SH-SY5Y (cell line): ENCODE results near the gene TMEM183A.

ENCODE experiments used
- GATA2 ChIP-seq: IDR thresholded peaks from 2 replicates; pipeline ENCODE4 v1.6.1; 2011; ENCODE audit warnings: mild to moderate bottlenecking, low read depth, low read length
- GATA3 ChIP-seq: IDR thresholded peaks from 2 replicates; pipeline ENCODE4 v1.6.1; 2011; ENCODE audit warnings: low read depth, mild to moderate bottlenecking, low read length, moderate library complexity

TMEM183A gene

GRCh38 chr1:203055161-203055799, 48.1 kb downstream of the TMEM183A start:
- TF ChIP-seq GATA3 (no peak), GATA2 (no peak)

DNA sequence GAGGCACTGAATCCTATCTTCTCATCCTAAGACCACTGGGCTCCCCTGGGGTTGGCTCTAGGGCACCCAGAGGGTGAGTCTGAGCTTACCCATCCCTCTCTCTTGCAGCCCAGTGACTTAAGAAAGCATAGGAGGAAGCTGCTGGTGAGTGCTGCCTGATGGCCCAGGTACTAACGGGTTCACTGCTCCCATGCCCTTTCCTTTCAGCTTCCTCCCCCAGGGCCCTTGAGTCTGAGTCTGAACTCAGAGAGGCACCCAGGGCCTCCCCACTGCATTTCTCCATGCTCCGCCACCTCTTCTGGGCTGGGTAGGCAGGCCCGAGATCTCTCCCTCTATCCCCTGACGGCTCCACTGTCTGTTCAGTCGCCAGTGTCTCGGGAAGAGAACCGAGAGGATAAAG, 48.8 kb downstream of the TMEM183A start:
- TF ChIP-seq GATA2 (no peak), GATA3 (no peak)

GRCh38 chr1:203056516-203056915, 49.3 kb downstream of the TMEM183A start:
- no peak for TF ChIP-seq GATA3
- TF ChIP-seq GATA2, result no peak

DNA sequence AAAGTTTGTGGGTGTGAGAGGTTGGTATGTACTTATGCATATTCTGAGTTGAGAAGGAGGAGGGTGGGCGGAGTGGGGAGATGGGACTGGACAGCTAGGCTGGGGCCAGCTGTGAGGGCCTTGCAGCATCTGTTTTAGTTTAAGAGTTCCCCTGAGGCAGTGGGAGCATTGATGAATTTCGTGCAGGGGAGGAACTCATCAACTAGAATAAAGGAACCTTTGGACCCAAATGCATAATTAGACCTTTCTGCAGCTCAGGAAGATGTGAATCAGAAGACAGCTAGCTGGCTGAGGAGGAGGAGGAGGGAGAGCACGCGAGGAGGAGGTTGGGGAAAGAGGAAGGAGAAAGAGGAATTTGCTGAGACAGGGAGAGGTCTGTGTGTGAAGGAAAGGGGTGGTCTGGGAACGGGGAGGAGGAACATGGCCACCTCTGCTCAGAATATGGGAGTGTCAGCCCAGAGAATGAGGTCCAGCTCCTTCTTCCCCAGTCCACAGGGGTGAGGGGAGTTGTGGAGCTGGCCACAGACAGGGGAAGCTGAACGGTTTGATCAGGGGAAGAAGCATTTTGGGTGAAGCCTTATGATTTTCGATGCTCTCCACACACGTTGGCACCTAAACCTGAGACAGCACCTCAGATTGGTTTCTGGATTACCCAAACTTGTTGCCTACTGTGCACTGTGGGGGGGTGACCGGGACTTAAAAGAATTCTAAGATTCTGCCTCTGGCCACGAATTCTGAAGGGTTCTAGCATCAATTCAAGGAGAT, 50.9 kb downstream of the TMEM183A start:
- TF ChIP-seq GATA2 (no peak), GATA3 (no peak)

GRCh38 chr1:203058676-203058935, 51.4 kb downstream of the TMEM183A start:
- TF ChIP-seq GATA3 (no peak), GATA2 (no peak)

DNA sequence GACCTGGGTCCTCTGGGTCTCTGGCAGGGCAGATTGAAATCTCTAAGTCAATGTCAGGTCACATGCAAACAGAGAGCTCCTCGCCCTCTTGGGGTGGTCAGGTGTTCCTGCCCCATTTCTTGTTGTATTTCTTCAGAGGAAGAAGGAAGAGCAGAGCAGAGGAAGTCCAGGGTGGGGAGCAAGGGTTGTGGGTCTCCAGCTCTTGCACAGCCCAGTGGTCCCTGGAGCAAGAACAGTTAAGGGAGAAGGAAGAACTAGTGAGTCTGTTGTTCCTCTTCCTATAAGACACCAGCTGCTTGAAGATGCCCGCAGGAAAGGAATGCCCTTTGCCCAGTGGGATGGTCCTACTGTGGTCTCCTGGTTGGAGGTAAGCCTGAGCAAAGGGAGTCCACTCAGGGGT, 52.3 kb downstream of the TMEM183A start:
- TF ChIP-seq GATA2 (no peak), GATA3 (no peak)

- no peak for TF ChIP-seq GATA3
- no peak for TF ChIP-seq GATA2
Measured at GRCh38 chr1:203060115-203060514, 52.9 kb downstream of the TMEM183A start.

- TF ChIP-seq GATA2, result no peak
- TF ChIP-seq GATA3, result no peak
Measured at GRCh38 chr1:203063287-203063686, 56.1 kb downstream of the TMEM183A start.

- TF ChIP-seq GATA3 (no peak), GATA2 (no peak)
Measured at GRCh38 chr1:203065191-203065590, 58.0 kb downstream of the TMEM183A start.

DNA sequence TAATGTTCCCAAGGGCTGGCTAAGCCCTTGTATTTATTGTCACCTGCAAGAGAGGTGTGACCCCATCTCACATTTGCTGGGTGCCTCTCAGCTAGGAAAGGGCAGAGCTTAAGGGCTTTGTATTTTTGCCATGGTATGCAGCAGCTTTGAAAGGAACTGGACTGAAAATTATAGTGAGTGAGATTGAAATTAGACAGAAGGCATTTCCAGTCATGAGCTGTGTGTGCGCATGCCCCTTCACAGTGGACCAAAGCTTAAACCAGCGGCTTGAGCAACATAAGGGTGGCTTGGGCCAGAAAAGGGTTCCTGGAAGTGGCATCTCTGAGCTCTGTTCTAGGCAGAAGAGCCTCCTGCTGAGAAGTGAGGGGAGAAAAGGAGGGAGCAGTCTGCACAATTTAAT, 58.8 kb downstream of the TMEM183A start:
- TF ChIP-seq GATA3 (no peak), GATA2 (no peak)

- no peak for TF ChIP-seq GATA3
- TF ChIP-seq GATA2, result no peak
Measured at GRCh38 chr1:203066965-203067364, 59.8 kb downstream of the TMEM183A start.

DNA sequence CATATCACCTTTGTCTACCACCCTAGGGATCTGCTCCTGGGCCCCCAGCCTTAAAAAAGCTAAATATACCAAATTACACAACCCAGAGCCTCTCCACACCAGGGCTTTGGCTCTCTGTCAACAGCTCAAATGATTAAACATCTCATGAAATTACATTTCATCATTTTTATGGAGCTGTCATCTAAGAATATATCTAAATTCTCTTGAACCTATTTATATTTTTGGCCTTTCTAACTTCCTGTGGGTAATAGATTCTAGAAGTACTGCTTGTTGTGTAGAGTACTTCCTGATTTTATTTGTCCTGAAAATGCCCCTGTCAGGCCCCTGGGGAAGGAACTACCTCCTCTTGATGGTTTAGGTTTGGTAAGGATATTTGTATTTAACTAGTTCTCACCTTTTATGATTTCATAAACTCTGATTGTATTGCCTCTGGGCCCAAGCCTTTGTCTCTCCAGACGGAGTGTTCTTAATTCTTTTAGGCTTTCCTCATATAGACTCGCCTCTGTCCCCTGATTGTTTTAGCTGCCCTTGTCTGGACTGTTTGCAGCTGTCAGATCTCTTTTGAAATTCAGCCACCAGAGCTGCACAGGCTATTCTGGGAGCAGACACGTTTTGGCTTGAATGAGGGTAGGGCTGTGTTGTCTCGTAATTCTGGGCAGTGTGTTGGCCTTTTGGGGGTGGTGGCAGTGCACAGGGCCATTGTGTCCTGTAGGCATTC, 62.0 kb downstream of the TMEM183A start:
- TF ChIP-seq GATA2 (no peak), GATA3 (no peak)

GRCh38 chr1:203072002-203072602, 64.9 kb downstream of the TMEM183A start:
- TF ChIP-seq GATA3 (no peak), GATA2 (no peak)

- TF ChIP-seq GATA2 (no peak), GATA3 (no peak)
Measured at GRCh38 chr1:203072911-203073310, 65.7 kb downstream of the TMEM183A start.
